Vagina (tissue), 2 donors: ENCODE data around the gene CAPN14. TPM values are rescaled to one million over a fixed set of nuclear protein-coding genes. Genes with fewer than 3 reads are reported as not detected.

Experiments
- DNase-seq, 2 donors: peaks; one replicate each; pipeline ENCODE4 v3.0.0-alpha.2; 2017; ENCODE audit errors: extremely low spot score in 2 of 2
- H3K27ac ChIP-seq: fragments of 200-600 bp; sonication (generic); one replicate; pipeline ENCODE4 v1.5.1; 2019
- H3K27me3 ChIP-seq: fragments of 200-600 bp; sonication (generic); one replicate; pipeline ENCODE4 v1.5.1; 2019
- H3K36me3 ChIP-seq, 2 donors: fragments of 200-600 bp; sonication (generic); one replicate each; pipeline ENCODE4 v1.5.1; 2017 to 2019
- H3K4me1 ChIP-seq: fragments of 200-600 bp; sonication (generic); one replicate; pipeline ENCODE4 v1.5.1; 2019
- H3K4me3 ChIP-seq, 2 donors: fragments of 200-600 bp; sonication (generic); 1 replicate in 1 of 2; 2 replicates in 1 of 2; pipeline ENCODE4 v1.5.1; 2016 to 2019
- H3K9me3 ChIP-seq: fragments of 200-600 bp; sonication (generic); one replicate; pipeline ENCODE4 v1.5.1; 2019
- CTCF ChIP-seq, 3 experiments: fragments of 450-650 bp in 2 of 3; fragments of 200-600 bp in 1 of 3; sonication (generic) in 1 of 3; IDR thresholded peaks; one replicate each; pipeline ENCODE4 v1.5.1; 2017 to 2019; ENCODE audit warnings: antibody characterized with exemption in 3 of 3, mild to moderate bottlenecking in 2 of 3, moderate library complexity in 2 of 3
- POLR2A ChIP-seq, 2 donors: fragments of 450-650 bp; IDR thresholded peaks; one replicate each; pipeline ENCODE4 v1.6.1; 2017; ENCODE audit warnings: antibody characterized with exemption in 2 of 2, mild to moderate bottlenecking in 2 of 2, moderate library complexity in 2 of 2
- POLR2AphosphoS5 ChIP-seq, 2 donors: sonication (generic); formaldehyde crosslinking; IDR thresholded peaks; one replicate each; pipeline ENCODE4 v1.9.0; 2017; ENCODE audit warnings: antibody characterized with exemption in 2 of 2, mild to moderate bottlenecking in 2 of 2, low read depth in 1 of 2; ENCODE audit not compliant: insufficient read depth in 1 of 2
- intact Hi-C: fragments of 100-400 bp; cut with DNase I; formaldehyde crosslinking; loops from one replicate; pipeline ENCODE4 v1.15.1; 2023
- total RNA-seq: library from RNA; depleted of rRNA; stranded (reverse); fragments of >200 nt; gene quantifications from one replicate; pipeline ENCODE4 v1.2.3, GENCODE V29; 2016

CAPN14 gene
- total RNA-seq, 1 donor from 2014 or later, result 4.7 TPM

- Histone ChIP-seq H3K4me3 (no peak overlapping the region), H3K9me3 (no peaks in the 10 kb centered on the region), H3K36me3 (no peaks in the 10 kb centered on the region), H3K27ac (no peak overlapping the region), H3K4me1 (peaks cover 23% of the 10 kb centered on the region), H3K27me3 (no peaks in the 10 kb centered on the region)
- peak in 1 of 2 donors; percentile 60 for DNase-seq
- TF ChIP-seq POLR2A (IDR thresholded peaks at IDR 0.05), result no peak
- TF ChIP-seq POLR2AphosphoS5 (IDR thresholded peaks at IDR 0.05; ENCODE audit: insufficient read depth in 1 of 2, low read depth in 1 of 2), result no peak
- no peak for TF ChIP-seq CTCF (IDR thresholded peaks at IDR 0.05)
- intact Hi-C loops, result no loop called here
These were observed 14.4 kb upstream of the CAPN14 start for GRCh38 chr2:31231571-31232302.

- no peaks in the 10 kb centered on the region for H3K9me3 ChIP-seq
- H3K27me3 ChIP-seq, result no peaks in the 10 kb centered on the region
- H3K4me3 ChIP-seq, result no peak overlapping the region
- DNase-seq, result no peak
- intact Hi-C loops, result no loop called here
- H3K4me1 ChIP-seq, result peaks cover 21% of the 10 kb centered on the region
- no peak overlapping the region for H3K27ac ChIP-seq
- TF ChIP-seq POLR2A (IDR thresholded peaks at IDR 0.05), result no peak
- no peak for TF ChIP-seq POLR2AphosphoS5 (IDR thresholded peaks at IDR 0.05; ENCODE audit: insufficient read depth in 1 of 2, low read depth in 1 of 2)
- TF ChIP-seq CTCF (IDR thresholded peaks at IDR 0.05), result no peak
- H3K36me3 ChIP-seq, result no peaks in the 10 kb centered on the region
These were observed 13.4 kb upstream of the CAPN14 start for GRCh38 chr2:31230751-31231150.

- Histone ChIP-seq H3K27ac (no peak overlapping the region), H3K27me3 (no peaks in the 10 kb centered on the region), H3K9me3 (no peaks in the 10 kb centered on the region), H3K36me3 (no peaks in the 10 kb centered on the region), H3K4me1 (peaks cover 8% of the 10 kb centered on the region), H3K4me3 (no peak overlapping the region)
- TF ChIP-seq POLR2A (IDR thresholded peaks at IDR 0.05) (no peak), POLR2AphosphoS5 (IDR thresholded peaks at IDR 0.05; ENCODE audit: insufficient read depth in 1 of 2, low read depth in 1 of 2) (no peak), CTCF (IDR thresholded peaks at IDR 0.05) (no peak)
- DNase-seq, result peak; percentile 37 to 58
- intact Hi-C loops, result no loop called here
These were observed 11.4 kb upstream of the CAPN14 start for GRCh38 chr2:31228717-31229116.

- no peak overlapping the region for H3K4me3 ChIP-seq
- no peaks in the 10 kb centered on the region for H3K36me3 ChIP-seq
- intact Hi-C loops, result no loop called here
- TF ChIP-seq POLR2A (IDR thresholded peaks at IDR 0.05) (no peak), POLR2AphosphoS5 (IDR thresholded peaks at IDR 0.05; ENCODE audit: insufficient read depth in 1 of 2, low read depth in 1 of 2) (peak in 1 of 2 donors; percentile 46), CTCF (IDR thresholded peaks at IDR 0.05) (no peak)
- no peak overlapping the region for H3K27ac ChIP-seq
- no peaks in the 10 kb centered on the region for H3K27me3 ChIP-seq
- peaks cover 8% of the 10 kb centered on the region for H3K4me1 ChIP-seq
- H3K9me3 ChIP-seq, result no peaks in the 10 kb centered on the region
- DNase-seq, result peak; percentile 56 to 79
These were observed 10.4 kb upstream of the CAPN14 start for GRCh38 chr2:31227711-31228125.

GRCh38 chr2:31227110-31227509 lies 9.8 kb upstream of the CAPN14 start:
- intact Hi-C loops, result no loop called here
- no peak overlapping the region for H3K27ac ChIP-seq
- TF ChIP-seq CTCF (IDR thresholded peaks at IDR 0.05) (no peak), POLR2AphosphoS5 (IDR thresholded peaks at IDR 0.05; ENCODE audit: insufficient read depth in 1 of 2, low read depth in 1 of 2) (no peak), POLR2A (IDR thresholded peaks at IDR 0.05) (no peak)
- no peaks in the 10 kb centered on the region for H3K36me3 ChIP-seq
- no peak for DNase-seq
- H3K27me3 ChIP-seq, result no peaks in the 10 kb centered on the region
- peaks cover 8% of the 10 kb centered on the region for H3K4me1 ChIP-seq
- H3K9me3 ChIP-seq, result no peaks in the 10 kb centered on the region
- H3K4me3 ChIP-seq, result no peak overlapping the region
